ENCODE data around the gene GPR18. TPM values are rescaled to one million over a fixed set of nuclear protein-coding genes. Genes with fewer than 3 reads are reported as not detected.

The GPR18 gene
- polyA plus RNA-seq, 1 donor (not counting 4 experiments of a cell fraction or from before 2014, with no cell fraction given): not detected

GRCh38 chr13:99301056-99301838 is 43.1 kb upstream of the GPR18 start:
- dilution Hi-C loops (cut with MboI; ENCODE audit: extremely low pct_ligation_motif_present, low sequenced_read_pairs): no loop called here
- DNase-seq (ENCODE audit: low read depth, low spot score): no peak
- Histone ChIP-seq H3K27me3 (ENCODE audit: control insufficient read depth, extremely low read depth, insufficient read depth, low read length) (no peaks in the 10 kb centered on the region), H4K20me1 (ENCODE audit: control insufficient read depth, extremely low read depth, insufficient read depth, low read length) (no peaks in the 10 kb centered on the region), H3K9ac (ENCODE audit: control insufficient read depth, extremely low read depth, insufficient read depth, low read length) (no peak overlapping the region), H3K9me1 (ENCODE audit: control insufficient read depth, extremely low read depth, insufficient read depth, low read length) (no peaks in the 10 kb centered on the region), H3K4me1 (ENCODE audit: control insufficient read depth, extremely low read depth, insufficient read depth, low read length) (peaks cover 5% of the 10 kb centered on the region), H3K4me3 (ENCODE audit: control insufficient read depth in 2 of 3, extremely low read depth in 1 of 3, insufficient read depth in 2 of 3, low read depth in 1 of 3, low read length in 3 of 3) (no peak overlapping the region), H3K27ac (ENCODE audit: control insufficient read depth, insufficient read depth, low read length) (no peak overlapping the region), H3K4me2 (ENCODE audit: control insufficient read depth, extremely low read depth, insufficient read depth, low read depth, low read length) (no peak overlapping the region), H3K79me2 (ENCODE audit: control insufficient read depth, insufficient read depth, low read length) (no peaks in the 10 kb centered on the region), H3K9me3 (ENCODE audit: control insufficient read depth, low read depth, low read length) (no peaks in the 10 kb centered on the region), H3K36me3 (ENCODE audit: control insufficient read depth in 2 of 2, extremely low read depth in 1 of 2, insufficient read depth in 2 of 2, low read length in 2 of 2) (peaks cover 0 to 2% of the 10 kb centered on the region in 2 experiments), H2AFZ (ENCODE audit: control insufficient read depth, low read length) (no peak overlapping the region)
- no peak for TF ChIP-seq EZH2 (IDR thresholded peaks at IDR 0.05; ENCODE audit: low read length)
- no peak for TF ChIP-seq CTCF (optimal IDR thresholded peaks at IDR 0.05 in 1 of 3, IDR thresholded peaks at IDR 0.05 in 1 of 3, conservative IDR thresholded peaks at IDR 0.05 in 1 of 3; ENCODE audit: extremely low read depth in 1 of 3, insufficient read depth in 2 of 3, low read length in 3 of 3)
- no peak for FAIRE-seq

GRCh38 chr13:99299920-99300341 is 41.8 kb upstream of the GPR18 start:
- Histone ChIP-seq H3K4me2 (ENCODE audit: control insufficient read depth, extremely low read depth, insufficient read depth, low read depth, low read length) (no peak overlapping the region), H3K9me3 (ENCODE audit: control insufficient read depth, low read depth, low read length) (no peaks in the 10 kb centered on the region), H3K4me1 (ENCODE audit: control insufficient read depth, extremely low read depth, insufficient read depth, low read length) (peaks cover 5% of the 10 kb centered on the region), H3K9ac (ENCODE audit: control insufficient read depth, extremely low read depth, insufficient read depth, low read length) (no peak overlapping the region), H3K27me3 (ENCODE audit: control insufficient read depth, extremely low read depth, insufficient read depth, low read length) (no peaks in the 10 kb centered on the region), H3K79me2 (ENCODE audit: control insufficient read depth, insufficient read depth, low read length) (no peaks in the 10 kb centered on the region), H4K20me1 (ENCODE audit: control insufficient read depth, extremely low read depth, insufficient read depth, low read length) (no peaks in the 10 kb centered on the region), H3K27ac (ENCODE audit: control insufficient read depth, insufficient read depth, low read length) (no peak overlapping the region), H3K4me3 (ENCODE audit: control insufficient read depth in 2 of 3, extremely low read depth in 1 of 3, insufficient read depth in 2 of 3, low read depth in 1 of 3, low read length in 3 of 3) (no peak overlapping the region), H2AFZ (ENCODE audit: control insufficient read depth, low read length) (no peak overlapping the region), H3K9me1 (ENCODE audit: control insufficient read depth, extremely low read depth, insufficient read depth, low read length) (no peaks in the 10 kb centered on the region), H3K36me3 (ENCODE audit: control insufficient read depth in 2 of 2, extremely low read depth in 1 of 2, insufficient read depth in 2 of 2, low read length in 2 of 2) (peaks cover 0 to 2% of the 10 kb centered on the region in 2 experiments)
- DNase-seq (ENCODE audit: low read depth, low spot score): no peak
- dilution Hi-C loops (cut with MboI; ENCODE audit: extremely low pct_ligation_motif_present, low sequenced_read_pairs): no loop called here
- TF ChIP-seq CTCF (optimal IDR thresholded peaks at IDR 0.05 in 1 of 3, IDR thresholded peaks at IDR 0.05 in 1 of 3, conservative IDR thresholded peaks at IDR 0.05 in 1 of 3; ENCODE audit: extremely low read depth in 1 of 3, insufficient read depth in 2 of 3, low read length in 3 of 3) (no peak), EZH2 (IDR thresholded peaks at IDR 0.05; ENCODE audit: low read length) (no peak)
- FAIRE-seq: no peak

Data from keratinocyte (primary cell).